ENCODE measurements around the gene AHDC1. TPM values are rescaled to one million over a fixed set of nuclear protein-coding genes. Genes with fewer than 3 reads are reported as not detected.

AHDC1 gene
- total RNA-seq, 2 donors from 2014 or later: 23.5 to 35.0 TPM

GRCh38 chr1:27509127-27510080 is 94.5 kb downstream of the AHDC1 start:
- H3K4me1 ChIP-seq: peaks cover 0 to 35% of the 10 kb centered on the region in 2 donors
- no peak overlapping the region for H3K4me3 ChIP-seq
- no peak for DNase-seq (ENCODE audit: low spot score)
- TF ChIP-seq CTCF (IDR thresholded peaks at IDR 0.05): no peak
- H3K9me3 ChIP-seq: no peaks in the 10 kb centered on the region
- H3K27ac ChIP-seq: peak overlapping the region in 1 of 2 donors; percentile 23
- H3K36me3 ChIP-seq: no peaks in the 10 kb centered on the region
- no peaks in the 10 kb centered on the region for H3K27me3 ChIP-seq

GRCh38 chr1:27507960-27508665 is 95.8 kb downstream of the AHDC1 start:
- DNase-seq (ENCODE audit: low spot score): no peak
- peak overlapping the region; percentile 10 to 34 for H3K27ac ChIP-seq

GRCh38 chr1:27506703-27507102 is 97.2 kb downstream of the AHDC1 start:
- TF ChIP-seq CTCF (IDR thresholded peaks at IDR 0.05): no peak
- no peak for DNase-seq (ENCODE audit: low spot score)
- Histone ChIP-seq H3K4me1 (peaks cover 0 to 34% of the 10 kb centered on the region in 2 donors), H3K27me3 (no peaks in the 10 kb centered on the region), H3K27ac (no peak overlapping the region), H3K36me3 (no peaks in the 10 kb centered on the region), H3K9me3 (no peaks in the 10 kb centered on the region), H3K4me3 (no peak overlapping the region)

More at GRCh38 chr1:27507960-27508665, 95.8 kb downstream of the AHDC1 start:
- H3K9me3 ChIP-seq: no peaks in the 10 kb centered on the region
- H3K4me1 ChIP-seq: peaks cover 0 to 34% of the 10 kb centered on the region in 2 donors
- H3K4me3 ChIP-seq: no peak overlapping the region
- no peaks in the 10 kb centered on the region for H3K36me3 ChIP-seq
- no peaks in the 10 kb centered on the region for H3K27me3 ChIP-seq
- TF ChIP-seq CTCF (IDR thresholded peaks at IDR 0.05): no peak

GRCh38 chr1:27505420-27505680 is 98.6 kb downstream of the AHDC1 start:
- no peak overlapping the region for H3K4me3 ChIP-seq
- no peak for TF ChIP-seq CTCF (IDR thresholded peaks at IDR 0.05)
- no peaks in the 10 kb centered on the region for H3K9me3 ChIP-seq
- peak overlapping the region; percentile 87 to 97 for H3K27ac ChIP-seq
- no peak for DNase-seq (ENCODE audit: low spot score)
- H3K4me1 ChIP-seq: peaks cover 0 to 34% of the 10 kb centered on the region in 2 donors
- no peaks in the 10 kb centered on the region for H3K27me3 ChIP-seq
- no peaks in the 10 kb centered on the region for H3K36me3 ChIP-seq

- Histone ChIP-seq H3K9me3 (no peaks in the 10 kb centered on the region), H3K36me3 (no peaks in the 10 kb centered on the region), H3K4me1 (peaks cover 0 to 34% of the 10 kb centered on the region in 2 donors), H3K4me3 (peak overlapping the region in 1 of 2 donors; percentile 22), H3K27ac (peak overlapping the region; percentile 87 to 97), H3K27me3 (no peaks in the 10 kb centered on the region)
- TF ChIP-seq CTCF (IDR thresholded peaks at IDR 0.05): no peak
- peak; percentile 87 for DNase-seq (ENCODE audit: low spot score)
Measured at GRCh38 chr1:27504588-27505419, 99.1 kb downstream of the AHDC1 start.

All from right atrium auricular region (tissue), 2 donors.